Stimulated activated CD8-positive, alpha-beta memory T cell treated with anti-CD3 and anti-CD28 coated beads, Interleukin-4, amount 100 ng/mL, for 48 hours (primary cell): ENCODE data around the gene NUDT14.
A peak's percentile ranks its signal among the peaks of the same experiment; 100 is the strongest.

Experiments used
- DNase-seq: peaks from one replicate; pipeline ENCODE4 v3.0.0-alpha.2; 2020

The NUDT14 gene

DNA sequence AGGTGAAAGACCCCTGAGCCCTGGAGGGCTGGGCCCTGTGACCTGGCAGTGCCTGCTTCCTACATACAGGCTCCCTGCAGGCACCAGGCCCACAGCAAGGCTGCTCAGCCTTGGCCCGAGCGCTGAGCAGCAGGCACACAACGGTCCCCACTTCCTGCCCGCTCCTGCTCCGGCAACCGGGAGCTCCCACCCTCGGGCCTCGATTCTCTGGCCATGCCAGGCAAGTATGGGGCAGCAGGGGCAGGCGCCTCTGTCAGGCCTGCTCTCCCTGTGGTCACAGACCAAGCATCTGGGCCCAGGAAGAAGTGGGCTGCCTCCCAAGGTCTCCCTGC is 30.6 kb upstream of the NUDT14 start:
- DNase-seq = no peak

DNA sequence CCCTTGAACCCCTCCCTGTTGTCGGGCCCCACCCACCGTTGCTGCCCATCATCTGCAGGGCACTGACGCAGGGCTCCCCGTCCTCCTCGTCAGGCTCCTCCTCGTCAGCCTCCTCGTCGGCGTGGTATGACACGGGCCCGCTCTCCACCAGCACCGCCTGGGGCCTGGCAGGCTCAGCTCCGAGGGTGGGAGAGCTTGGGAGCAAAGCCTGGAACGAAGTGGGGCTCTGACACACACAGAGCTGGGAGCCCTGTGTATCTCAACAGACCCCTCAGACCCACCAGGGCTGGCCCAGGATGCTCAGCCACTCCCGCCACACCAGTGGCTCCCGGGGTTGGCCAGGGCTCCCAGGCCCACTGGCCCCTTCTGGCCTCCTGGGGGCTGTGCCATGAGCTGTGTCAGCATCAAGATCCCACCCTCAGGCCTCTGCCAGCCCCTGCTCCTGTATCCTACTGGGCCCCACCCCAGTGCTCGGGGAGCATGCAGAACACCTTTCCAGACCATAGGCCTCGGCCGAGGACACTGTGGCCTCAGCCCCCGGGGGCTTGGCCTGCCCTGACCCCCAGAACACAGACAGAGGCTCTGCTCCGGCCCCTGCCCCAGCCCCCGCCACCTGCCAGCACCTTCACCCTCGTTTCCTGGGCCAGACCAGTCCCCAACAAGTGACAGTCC is 30.1 kb upstream of the NUDT14 start:
- DNase-seq = no peak

DNA sequence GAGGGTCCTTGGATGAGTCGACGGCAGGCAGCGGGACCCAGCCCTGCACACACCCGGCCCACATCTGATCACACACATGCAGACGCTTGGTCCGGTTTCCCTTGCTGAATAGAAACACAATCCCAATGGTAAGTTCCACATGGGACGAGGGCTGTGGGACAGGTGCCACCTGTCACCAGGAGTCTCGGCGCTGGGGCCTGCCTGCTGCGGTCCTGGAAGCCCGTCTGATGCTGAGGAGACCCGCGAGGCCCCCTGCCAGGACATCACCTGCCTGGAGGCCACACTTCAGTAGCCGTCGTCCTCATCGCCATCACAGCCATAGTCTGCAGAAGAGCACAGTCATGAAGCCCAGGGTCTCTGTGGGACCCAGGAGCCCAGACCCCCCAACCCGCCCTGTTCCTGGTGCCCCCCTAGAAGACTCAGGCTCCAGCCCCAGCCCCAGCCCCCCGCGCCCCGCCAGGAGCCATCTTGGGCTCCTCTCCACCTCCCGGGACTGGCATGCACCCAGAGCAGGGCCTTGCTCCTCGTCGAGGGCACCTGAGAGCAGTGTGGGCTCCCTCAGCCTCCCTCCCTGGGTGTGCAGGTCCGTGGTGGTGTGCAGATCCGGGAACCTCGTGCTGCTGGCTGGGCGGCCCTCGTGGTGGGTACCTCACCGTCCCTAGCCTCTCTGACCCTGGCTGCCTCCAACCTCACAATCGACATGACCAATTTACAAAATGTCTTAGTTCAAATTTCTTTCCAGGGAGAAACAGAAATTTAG is 29.3 kb upstream of the NUDT14 start:
- DNase-seq = no peak

DNA sequence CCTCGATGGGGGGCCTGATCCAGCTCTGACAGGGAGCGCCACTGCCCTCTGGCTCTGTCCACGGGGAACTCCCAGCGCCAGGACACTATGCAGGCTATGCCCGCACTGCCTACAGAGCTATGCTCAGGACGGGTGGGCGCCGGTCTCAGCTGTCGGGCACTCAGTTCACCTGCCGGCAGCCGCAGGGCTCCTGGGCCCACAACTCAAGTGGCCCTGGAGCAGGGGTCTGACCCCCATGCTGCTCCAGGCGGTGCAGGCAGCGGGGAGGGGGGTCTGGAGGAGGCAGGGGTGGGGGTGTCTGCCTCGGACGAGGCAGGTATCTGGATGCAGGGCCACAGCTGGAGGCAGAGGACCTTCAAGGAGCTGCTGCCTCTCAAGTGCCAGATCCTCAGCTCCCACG is 28.5 kb upstream of the NUDT14 start:
- DNase-seq = no peak

DNA sequence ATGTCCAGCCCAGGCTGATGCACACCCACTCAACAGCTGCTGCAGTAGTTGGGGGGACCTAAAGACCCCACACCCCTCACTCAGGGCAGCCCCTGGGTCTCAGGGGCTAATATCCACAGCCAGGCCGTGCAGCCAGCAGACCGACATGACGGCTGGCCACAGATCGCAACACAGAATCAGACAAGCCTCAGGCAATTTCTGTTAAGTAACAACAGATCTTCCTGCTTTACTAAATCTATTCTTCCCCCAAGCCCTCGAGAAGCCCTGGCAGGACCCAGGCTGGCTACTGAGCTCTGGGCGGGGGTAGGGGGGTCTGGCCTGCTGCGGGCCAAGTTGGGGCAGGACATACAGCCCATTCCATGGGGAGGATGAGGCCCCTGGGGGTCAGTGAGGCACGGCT is 28.0 kb upstream of the NUDT14 start:
- no peak for DNase-seq

DNA sequence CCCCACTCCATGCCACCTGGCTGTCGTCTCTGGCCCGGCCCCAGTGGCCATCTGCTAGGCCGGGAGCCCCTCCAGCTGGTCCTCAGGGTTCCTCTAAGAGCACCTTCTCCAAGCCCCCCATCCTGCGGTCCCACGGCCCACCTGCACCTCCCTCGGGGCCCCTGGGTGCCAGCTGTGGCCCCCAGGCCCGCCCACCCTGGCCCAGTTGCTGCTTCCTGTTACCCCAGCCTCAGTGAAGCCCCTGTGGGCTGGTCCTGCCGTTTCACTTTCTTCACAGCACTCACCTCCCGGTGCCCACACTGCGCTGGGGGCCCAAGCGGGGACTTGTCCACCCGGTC is 27.6 kb upstream of the NUDT14 start:
- no peak for DNase-seq

DNA sequence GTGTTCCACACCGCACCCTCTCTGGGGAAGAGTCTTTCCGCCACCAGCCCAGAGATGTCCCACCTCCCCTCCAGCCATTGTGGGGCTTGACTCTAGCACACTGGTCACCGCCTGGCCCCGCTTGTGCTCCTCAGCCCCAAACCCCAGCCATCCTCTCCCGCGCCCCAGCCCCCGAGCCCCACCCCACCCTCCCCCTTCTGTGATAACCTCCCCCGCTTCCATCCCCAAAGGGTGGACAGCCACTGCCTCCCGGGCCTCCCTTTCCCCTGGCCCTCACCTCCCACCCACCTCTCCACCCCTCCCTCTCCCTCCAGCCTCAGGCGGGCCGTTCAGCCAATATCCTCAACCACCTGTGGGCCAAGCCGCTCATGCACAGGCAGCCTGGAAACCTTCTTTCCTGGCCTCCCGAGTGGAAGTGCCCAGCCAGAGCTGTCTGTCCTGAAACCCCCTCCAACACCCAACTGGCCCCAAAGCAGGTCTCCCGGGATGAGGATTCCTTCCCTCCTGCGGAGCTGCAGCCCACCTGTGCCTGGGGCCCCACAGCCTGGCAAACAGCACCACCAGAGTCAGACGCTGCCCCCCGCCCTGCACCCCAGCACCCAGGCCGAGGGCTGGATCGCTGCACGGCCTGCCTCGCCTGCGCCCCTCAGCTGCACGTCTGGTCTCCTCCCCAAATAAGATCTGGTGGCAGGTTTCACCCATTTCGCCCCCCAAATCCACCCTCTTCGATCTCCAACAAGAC is 27.1 kb upstream of the NUDT14 start:
- DNase-seq = no peak

DNA sequence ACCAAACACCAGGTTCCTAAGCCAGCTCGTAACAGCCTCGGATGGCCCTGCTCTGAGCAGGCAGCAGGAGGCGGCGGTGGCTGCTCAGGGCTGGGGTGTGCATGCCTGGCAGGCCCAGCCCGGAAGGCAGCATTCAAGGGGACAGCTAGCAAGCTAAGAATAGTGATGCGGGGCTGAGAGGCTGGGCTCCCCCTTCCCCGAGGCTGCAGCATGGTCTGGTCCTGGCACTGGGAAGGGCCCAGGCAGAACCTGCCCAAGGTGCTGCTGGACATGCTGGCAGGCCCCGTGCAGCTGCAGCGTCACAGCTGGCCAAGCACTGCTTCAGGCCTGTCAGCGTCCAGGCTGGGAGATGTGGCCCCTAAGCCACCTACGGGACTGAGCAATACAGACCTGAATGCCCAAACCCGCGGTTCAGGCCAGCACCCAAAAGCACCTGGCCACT is 26.4 kb upstream of the NUDT14 start:
- no peak for DNase-seq

DNA sequence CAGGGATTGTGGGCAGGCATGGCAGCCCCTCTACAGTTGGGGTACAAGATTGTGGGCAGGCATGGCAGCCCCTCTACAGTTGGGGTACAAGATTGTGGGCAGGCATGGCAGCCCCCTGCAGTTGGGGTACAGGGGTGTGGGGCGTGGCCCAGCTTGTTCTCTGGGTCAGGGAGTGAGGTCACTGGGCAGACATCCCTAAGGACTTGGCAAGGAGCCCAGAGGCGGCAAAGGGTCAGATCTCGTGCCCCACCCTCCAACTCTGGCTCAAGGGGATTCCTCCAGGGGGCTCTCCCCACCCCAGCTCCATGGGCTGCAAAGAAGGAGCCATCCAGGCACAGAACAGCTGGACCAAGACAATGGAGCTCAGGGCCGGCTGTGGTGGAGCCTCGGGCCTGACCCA is 25.8 kb upstream of the NUDT14 start:
- DNase-seq = no peak

DNA sequence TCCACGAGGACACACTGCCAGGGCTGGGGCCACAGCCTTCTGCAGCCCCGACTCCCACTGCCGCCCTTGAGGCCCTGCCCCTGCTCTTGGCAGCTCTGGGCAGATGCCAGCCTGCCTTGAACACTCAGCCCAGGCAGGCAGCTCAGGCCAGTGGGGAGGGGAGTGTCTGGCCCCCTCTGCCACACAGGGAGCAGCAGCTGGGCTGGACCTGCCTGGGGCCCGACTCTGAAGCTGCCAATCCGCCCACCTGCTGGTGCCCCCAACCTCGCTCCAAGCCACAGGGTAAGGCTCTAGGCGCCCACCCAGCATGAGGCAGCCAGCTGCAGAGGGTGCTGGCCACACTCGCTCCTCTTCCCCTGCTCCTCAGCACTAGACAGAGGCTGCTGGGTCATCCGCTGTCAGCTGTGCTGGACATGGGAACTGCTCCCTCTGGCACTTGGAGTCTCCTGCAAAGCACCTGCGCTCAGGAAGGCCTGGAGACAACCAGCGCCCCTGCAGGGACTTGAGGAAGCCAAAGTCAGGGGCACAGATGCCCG is 24.6 kb upstream of the NUDT14 start:
- DNase-seq = no peak

DNA sequence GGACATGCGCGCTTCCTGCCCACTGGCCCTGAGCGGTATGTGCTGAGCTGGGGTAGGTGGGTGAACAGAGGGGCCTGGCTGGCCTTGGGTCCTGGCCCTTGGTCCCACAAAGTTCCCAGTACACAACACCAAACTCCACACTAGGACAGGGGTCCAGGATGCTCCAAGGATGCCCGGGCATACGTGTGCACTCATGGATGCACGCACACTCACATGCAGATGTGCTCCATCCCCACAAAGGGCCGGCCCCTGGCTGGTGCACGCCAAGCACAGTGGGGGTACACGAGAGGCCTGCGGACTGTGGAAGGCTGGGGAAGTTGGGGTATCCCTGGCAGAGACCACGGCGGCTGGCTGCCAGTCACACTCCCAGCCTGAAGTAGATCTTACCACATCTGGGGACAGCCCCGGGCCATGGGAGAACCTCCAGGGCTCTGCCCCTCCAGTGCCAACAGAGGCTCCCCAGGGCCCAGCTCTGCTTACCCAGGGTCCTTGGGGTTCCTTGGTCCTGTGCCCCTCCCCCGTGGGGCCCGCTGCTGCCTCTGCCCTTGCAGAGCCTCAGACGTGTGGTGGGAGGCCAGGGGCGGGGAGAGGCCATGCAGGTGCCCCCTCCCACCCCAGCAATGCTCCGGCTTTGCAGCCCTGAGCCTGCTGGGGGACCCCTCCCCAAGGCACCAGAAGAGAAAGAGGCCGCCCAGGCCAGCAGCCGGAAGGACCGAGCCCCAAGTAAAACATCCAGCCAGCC is 24.0 kb upstream of the NUDT14 start:
- DNase-seq = no peak

DNA sequence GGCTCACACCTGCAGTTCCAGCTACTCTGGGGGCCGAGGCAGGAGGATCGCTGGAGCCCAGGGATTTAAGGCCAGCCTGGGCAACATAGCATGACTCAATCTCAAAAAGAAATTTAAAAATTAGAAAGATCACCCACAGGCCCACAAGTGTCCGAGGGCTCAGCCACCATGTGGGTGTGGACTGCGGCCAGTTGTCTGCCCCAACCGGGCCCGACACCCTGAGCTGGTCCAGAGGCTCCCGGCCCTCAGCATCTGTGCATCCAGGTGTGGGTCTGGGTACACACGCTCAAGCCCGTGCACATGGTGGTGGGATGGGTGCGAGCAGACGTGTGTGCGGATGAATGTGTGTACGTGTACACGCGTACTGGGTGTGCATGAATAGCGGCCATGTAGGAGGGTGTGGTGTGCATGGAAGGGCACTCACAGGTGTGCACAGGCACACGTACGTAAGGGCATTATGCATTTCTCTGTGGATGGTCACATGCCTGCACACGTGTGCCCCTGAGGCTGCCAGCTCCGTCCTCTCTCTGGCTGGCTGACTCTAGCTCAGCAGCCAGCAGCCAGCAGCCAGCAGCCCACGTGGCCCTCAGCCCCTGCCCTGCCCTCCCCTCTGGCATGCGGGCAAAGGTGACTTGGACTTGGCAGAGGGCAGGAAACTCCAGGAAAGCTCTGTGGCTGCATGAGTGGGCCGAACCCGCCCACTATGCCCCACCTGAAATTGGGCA is 23.3 kb upstream of the NUDT14 start:
- no peak for DNase-seq

DNA sequence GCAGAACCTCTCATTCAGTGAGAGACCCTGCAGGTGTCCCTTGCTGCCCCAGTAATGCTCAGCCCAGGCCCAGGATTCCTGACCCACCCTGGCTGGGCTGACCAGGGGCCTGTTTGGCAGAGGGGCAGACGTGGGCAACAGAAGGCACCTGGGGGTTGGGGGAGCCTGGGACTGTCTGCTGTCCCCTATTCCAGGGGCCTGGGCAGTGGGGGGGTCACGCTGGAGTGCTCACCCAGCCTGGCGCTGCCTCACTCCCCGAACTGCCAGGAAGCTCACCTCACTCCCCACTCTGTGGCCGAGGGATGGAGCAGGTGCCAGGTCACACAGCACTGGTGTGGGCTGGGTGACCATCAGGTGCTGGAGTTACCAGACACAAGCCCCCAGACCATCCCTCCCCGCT is 22.6 kb upstream of the NUDT14 start:
- no peak for DNase-seq

DNA sequence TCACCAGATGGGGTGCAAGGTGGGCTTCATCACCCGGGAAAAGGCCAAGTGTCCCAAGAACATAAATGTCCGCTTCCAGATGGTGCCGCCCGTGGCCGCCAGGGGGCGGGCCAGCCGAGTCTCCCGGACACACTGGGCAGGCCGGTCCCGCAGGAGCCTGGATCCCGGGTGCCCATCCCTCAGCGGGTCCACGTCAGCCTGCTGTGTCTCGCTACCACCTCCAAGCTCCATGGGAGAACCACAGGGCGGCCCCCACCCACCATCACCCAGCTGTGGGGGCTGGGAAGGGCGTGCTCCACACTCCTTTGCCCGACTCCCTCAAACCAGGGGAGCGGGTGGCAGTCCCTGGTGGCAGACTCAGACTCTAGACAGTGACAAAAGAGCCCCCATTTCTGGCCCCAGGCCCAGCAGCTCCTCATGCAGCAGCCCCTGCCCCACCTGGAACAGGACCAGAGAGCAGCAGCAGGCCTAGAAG is 22.0 kb upstream of the NUDT14 start:
- peak; percentile 84 for DNase-seq

DNA sequence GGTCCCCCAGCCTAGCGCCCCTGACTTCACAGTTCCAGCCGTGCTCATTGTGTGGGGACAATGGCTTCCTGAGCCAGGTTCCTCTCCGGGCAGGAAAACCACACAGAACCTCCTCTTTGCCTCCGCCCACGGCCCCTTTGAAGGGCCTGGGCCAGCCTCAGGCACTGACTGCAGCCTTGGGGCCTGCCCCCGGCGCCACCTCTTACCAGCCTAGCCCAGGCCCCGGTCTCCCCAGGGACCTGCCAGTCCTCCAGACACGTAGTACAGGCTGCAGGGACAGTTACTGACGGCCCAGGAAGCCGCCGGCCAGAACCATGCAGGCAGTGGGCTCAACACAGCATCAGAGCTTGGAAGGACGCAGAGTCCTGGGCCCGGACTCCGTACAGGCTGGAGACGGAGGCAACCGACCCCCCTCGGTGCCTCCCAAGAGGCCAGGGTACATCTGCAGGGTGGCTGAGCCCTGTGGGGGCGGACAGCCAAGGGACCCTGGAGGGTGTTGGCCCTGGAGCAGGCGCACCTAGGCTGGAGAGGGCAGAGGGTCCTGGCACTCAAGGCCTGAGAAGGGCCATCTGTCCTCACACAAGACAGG is 20.9 kb upstream of the NUDT14 start:
- peak; percentile 60 for DNase-seq

DNA sequence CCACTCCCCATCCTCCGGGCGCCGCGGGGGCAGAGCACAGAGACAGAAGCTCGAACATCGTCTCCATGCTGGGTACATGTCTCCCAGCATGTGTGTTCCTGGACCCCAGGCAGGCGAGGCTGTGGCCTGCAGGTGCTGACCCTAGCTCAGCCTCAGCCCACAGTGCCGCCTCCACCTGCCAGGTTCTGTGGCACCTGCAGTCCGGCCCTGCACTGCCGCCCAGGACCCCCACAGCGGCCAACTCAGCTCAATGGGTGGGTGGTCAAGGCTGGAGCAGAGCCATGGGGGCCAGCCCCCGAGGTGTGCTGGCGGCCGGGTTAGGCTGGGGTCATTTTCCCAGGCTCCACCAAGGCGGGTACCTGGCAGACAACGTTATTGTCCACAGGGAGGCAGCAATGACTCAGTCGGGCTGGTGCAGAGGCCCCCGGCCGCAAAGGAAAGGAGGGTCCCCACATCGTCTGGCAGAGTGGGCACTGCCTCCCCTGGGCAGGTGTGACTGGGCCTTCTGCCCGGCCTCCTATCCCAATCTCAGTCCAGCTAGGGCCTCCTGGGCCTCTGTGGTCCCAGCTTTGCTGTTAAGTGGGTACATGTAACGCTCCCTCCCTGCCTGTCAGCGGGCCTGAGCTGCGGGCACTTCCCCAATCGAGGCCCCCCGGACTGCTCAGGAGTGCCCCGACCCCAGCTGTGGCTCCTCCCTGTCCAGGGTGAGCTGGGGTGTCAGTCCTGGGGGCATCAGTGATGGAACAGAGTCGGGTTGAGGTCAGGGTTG is 20.2 kb upstream of the NUDT14 start:
- DNase-seq = no peak

DNA sequence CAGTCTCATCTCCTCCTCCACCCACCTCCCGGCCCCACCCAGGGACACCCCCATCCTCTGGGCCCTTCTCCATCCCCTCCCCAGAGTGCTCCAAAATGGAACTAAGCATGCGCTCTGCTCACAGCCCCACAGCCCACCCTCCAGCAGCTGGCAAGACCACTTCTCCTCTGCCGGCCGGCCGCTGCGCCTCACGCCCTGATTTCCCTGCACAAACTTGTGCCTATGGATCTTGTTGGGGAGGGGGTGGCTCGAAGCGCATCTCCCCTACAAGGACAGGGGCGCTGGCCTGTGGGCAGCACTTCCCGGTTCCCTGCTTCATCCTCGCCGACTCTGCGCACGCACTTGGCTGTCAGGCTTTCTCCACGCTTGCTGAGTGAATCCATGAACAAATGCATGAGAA is 19.5 kb upstream of the NUDT14 start:
- DNase-seq = no peak

DNA sequence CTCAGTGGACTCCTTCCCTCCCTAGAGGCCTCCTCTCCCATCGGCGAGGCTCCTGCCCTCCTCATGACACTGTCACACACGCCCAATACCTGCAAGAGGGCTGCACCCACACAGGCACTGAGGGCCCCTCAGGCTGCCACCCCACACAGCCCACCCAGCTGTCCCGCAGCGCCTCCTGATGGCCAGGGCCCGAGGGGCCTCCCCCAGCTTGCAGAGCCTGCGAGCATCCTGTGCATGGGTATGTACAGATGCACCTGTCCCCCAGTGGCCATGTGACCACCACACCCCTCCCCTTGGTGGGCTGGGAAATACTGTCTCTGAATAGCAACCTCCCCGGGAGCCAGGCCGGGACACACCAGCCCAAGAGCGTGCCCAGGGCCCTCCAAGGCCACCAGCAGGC is 19.0 kb upstream of the NUDT14 start:
- DNase-seq = no peak

DNA sequence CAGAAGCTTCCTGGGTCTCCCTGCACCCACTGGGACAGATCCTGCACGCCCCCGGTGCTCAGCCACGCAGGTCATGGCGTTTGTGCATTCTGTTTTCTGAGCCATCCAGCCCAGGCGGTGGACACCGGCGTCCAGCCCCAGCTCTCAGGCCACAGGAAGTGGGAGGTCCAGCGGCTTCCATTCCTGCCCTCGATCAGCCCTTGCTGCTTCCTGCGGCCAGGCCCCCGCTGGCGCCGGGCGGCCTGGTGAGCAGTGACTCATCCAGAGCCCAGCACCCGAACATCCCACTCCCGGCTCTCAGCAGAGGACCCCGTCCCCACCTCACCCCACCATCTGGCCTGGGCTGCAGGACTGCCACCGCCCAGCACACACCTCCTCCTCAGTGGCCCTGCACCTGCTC is 18.0 kb upstream of the NUDT14 start:
- no peak for DNase-seq

DNA sequence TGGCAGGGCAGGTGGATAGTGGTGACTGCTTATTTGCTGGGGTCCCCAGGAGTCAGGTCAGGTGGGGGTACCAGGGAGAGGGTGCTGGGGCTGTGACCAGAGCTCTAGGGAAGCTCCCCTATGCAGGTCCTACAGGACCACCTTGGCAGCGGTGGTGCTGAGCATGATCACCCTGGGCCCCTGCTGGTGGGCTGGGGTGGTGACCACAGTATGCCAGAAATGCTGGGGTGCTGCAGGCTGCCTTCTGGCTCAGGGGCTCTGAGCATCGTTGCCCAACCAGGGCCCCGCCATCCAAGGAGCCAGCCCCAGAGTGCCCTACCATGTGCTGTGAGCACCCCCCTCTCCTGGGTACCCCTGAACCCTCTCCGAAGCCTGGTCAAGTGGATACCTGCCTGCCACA is 17.5 kb upstream of the NUDT14 start:
- DNase-seq = no peak

DNA sequence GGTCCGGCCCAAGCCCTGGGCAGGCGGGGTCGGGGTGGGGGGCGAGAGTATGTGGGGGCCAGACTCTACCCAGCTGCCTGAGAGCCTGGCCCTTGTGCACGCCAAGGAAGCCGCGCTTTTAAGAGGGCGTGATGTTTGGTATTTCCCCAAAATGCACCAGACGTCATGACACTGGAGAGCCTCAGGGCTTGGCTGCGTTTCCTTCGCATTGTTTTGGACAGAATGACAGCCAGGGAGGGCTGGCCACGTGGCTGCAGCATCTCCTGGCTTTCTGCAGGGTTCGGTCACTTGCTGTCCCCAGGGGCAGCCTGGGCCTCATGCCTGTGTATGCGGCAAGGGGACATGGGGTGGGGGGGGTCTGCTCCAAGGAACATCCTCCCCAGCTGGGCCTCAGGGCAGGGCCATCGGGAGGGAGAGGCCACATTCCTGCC is 16.1 kb upstream of the NUDT14 start:
- DNase-seq = no peak
